Mammary epithelial cell (primary cell): ENCODE data around the gene CEP89.

Experiments
- CTCF ChIP-seq, 2 donors: IDR thresholded peaks in 1 of 2; conservative IDR thresholded peaks in 1 of 2; 2 replicates each; pipeline ENCODE4 v1.5.1; 2011 to 2012; ENCODE audit warnings: inconsistent platforms in 2 of 2, low read length in 2 of 2, mild to moderate bottlenecking in 2 of 2, control low read depth in 1 of 2, low read depth in 1 of 2; ENCODE audit not compliant: insufficient read depth in 1 of 2; ENCODE audit errors: extremely low read depth in 1 of 2
- EZH2 ChIP-seq: IDR thresholded peaks from 2 replicates; pipeline ENCODE4 v1.6.1; 2012; ENCODE audit warnings: low read length, inconsistent platforms, borderline replicate concordance

GRCh38 chr19:32869966-32870573, 101.7 kb downstream of the CEP89 start:
- no peak for TF ChIP-seq CTCF (conservative IDR thresholded peaks at IDR 0.05 in 1 of 2, IDR thresholded peaks at IDR 0.05 in 1 of 2; ENCODE audit: extremely low read depth in 1 of 2, insufficient read depth in 1 of 2, low read depth in 1 of 2, low read length in 2 of 2)
- no peak for TF ChIP-seq EZH2
